ENCODE data around the gene LOX.

GRCh38 chr5:122111460-122111859, 33.4 kb upstream of the LOX start:
- TF ChIP-seq, protein P1, sequence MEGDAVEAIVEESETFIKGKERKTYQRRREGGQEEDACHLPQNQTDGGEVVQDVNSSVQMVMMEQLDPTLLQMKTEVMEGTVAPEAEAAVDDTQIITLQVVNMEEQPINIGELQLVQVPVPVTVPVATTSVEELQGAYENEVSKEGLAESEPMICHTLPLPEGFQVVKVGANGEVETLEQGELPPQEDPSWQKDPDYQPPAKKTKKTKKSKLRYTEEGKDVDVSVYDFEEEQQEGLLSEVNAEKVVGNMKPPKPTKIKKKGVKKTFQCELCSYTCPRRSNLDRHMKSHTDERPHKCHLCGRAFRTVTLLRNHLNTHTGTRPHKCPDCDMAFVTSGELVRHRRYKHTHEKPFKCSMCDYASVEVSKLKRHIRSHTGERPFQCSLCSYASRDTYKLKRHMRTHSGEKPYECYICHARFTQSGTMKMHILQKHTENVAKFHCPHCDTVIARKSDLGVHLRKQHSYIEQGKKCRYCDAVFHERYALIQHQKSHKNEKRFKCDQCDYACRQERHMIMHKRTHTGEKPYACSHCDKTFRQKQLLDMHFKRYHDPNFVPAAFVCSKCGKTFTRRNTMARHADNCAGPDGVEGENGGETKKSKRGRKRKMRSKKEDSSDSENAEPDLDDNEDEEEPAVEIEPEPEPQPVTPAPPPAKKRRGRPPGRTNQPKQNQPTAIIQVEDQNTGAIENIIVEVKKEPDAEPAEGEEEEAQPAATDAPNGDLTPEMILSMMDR (IDR thresholded peaks at IDR 0.05 in 2 of 3, conservative IDR thresholded peaks at IDR 0.05 in 1 of 3; ENCODE audit: insufficient read depth in 2 of 3, low read depth in 1 of 3, low read length in 3 of 3) = no peak
- no peak for TF ChIP-seq SP1 (CRISPR knock-in tag; IDR thresholded peaks at IDR 0.05)
- TF ChIP-seq MLLT1 (IDR thresholded peaks at IDR 0.05) = no peak
- no peak for TF ChIP-seq NFE2L1 (tag; IDR thresholded peaks at IDR 0.05; ENCODE audit: borderline replicate concordance, low read depth)
- no peak for TF ChIP-seq POLR2AphosphoS5 (IDR thresholded peaks at IDR 0.05; ENCODE audit: control insufficient read depth, insufficient read depth, low read depth, low read length)
- no peak for TF ChIP-seq NR1H2 (CRISPR knock-in tag; IDR thresholded peaks at IDR 0.05)
- TF ChIP-seq CEBPB (tag; IDR thresholded peaks at IDR 0.05) = no peak

All from K562 (cell line).